ENCODE measurements around the gene BBLN. TPM values are rescaled to one million over a fixed set of nuclear protein-coding genes. Genes with fewer than 3 reads are reported as not detected.

Gene BBLN
- polyA plus RNA-seq, 1 experiment, result 60.4 TPM

DNA sequence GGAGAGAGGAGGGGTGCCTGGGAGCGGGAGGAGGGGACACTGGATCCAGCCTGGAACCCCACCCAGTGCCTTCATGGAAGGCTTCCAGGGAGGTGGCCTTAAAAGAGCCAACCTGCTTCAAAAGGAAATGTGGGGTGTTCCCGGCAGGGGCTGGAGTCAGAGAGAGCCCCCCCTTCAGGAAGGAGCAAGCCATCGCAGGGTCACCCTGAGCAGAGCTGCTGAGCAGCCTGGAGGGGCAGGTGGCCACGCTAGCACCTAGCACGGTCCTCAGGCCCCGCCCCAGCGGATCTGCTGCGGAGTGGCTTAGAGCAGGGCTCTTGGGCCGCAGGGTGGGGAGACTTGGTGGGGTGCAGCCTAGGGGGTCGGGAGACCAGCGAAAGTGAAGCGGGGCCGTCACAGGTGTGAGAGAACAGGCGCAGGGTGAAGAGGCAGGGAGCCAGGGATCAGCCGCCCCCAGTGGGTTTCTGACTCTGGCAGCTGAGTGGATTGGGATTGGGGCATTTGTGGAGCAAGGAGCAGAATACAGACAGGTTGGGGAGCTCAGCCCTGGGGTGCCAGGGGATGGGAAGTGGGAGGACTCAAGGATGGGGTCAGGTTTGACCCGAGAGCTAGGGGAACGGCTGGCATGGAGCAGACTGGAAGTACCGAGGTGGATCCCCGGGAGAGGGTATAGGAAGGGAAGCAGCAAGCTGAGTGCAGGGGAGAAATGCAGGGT is 9.3 kb upstream of the BBLN start:
- Histone ChIP-seq H3K27me3 (ENCODE audit: control insufficient read depth, insufficient read depth, low read length) (peaks cover 1% of the 10 kb centered on the region), H3K36me3 (ENCODE audit: control insufficient read depth, insufficient read depth, low read length) (no peaks in the 10 kb centered on the region), H3K4me3 (ENCODE audit: low read depth, low read length) (no peak overlapping the region)
- no peak for DNase-seq (ENCODE audit: low read depth)
- TF ChIP-seq, protein P1, sequence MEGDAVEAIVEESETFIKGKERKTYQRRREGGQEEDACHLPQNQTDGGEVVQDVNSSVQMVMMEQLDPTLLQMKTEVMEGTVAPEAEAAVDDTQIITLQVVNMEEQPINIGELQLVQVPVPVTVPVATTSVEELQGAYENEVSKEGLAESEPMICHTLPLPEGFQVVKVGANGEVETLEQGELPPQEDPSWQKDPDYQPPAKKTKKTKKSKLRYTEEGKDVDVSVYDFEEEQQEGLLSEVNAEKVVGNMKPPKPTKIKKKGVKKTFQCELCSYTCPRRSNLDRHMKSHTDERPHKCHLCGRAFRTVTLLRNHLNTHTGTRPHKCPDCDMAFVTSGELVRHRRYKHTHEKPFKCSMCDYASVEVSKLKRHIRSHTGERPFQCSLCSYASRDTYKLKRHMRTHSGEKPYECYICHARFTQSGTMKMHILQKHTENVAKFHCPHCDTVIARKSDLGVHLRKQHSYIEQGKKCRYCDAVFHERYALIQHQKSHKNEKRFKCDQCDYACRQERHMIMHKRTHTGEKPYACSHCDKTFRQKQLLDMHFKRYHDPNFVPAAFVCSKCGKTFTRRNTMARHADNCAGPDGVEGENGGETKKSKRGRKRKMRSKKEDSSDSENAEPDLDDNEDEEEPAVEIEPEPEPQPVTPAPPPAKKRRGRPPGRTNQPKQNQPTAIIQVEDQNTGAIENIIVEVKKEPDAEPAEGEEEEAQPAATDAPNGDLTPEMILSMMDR (IDR thresholded peaks at IDR 0.05; ENCODE audit: insufficient read depth, low read depth, low read length), result 0 out of 2 replicates have a peak, but pooled peaks have one; percentile 16
- ChIA-PET POLR2A (no interaction called here), CTCF (interaction anchor here (0.7 to 1.1 kb wide), 2 partner anchors 21 to 26 kb away, joined by 3 read pairs; no protein-coding TSS in a partner anchor)

DNA sequence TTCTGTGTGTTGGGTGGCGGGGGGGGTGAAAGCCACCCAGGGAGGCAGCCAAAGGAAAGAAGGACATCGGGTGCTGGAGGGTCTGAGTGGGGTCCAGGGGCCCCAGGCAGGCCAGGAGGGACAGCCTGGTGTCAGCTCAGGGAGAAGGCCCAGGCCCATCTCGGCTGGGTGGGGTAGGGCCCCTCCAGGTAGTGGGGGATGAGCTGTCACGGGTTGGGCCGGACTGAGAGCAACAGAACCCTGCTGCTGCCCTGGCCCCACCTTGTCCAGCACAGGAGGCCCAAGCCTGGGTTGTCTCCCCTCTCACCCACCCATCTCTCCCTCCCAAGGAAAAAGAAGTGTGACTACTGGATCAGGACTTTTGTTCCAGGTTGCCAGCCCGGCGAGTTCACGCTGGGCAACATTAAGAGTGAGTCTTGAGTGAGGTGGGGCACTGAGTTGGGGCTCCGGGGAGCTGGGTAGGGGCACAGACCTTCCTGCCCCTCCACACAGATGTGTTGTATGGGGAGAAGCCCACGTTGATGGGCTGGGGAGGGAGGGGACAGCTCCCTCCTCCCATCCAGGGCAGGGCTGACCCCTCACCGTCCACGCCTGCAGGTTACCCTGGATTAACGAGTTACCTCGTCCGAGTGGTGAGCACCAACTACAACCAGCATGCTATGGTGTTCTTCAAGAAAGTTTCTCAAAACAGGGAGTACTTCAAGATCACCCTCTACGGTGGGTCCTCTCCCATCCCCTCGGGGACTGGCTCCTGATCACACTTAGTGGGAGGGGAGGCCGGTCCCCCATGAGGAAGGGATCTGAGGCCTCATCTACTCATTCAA is 8.5 kb upstream of the BBLN start:
- ChIA-PET CTCF (interaction anchor here (0.7 to 1.8 kb wide), 2 partner anchors 26 to 27 kb away, joined by 3 to 5 read pairs; no protein-coding TSS in a partner anchor), POLR2A (no interaction called here)

DNA sequence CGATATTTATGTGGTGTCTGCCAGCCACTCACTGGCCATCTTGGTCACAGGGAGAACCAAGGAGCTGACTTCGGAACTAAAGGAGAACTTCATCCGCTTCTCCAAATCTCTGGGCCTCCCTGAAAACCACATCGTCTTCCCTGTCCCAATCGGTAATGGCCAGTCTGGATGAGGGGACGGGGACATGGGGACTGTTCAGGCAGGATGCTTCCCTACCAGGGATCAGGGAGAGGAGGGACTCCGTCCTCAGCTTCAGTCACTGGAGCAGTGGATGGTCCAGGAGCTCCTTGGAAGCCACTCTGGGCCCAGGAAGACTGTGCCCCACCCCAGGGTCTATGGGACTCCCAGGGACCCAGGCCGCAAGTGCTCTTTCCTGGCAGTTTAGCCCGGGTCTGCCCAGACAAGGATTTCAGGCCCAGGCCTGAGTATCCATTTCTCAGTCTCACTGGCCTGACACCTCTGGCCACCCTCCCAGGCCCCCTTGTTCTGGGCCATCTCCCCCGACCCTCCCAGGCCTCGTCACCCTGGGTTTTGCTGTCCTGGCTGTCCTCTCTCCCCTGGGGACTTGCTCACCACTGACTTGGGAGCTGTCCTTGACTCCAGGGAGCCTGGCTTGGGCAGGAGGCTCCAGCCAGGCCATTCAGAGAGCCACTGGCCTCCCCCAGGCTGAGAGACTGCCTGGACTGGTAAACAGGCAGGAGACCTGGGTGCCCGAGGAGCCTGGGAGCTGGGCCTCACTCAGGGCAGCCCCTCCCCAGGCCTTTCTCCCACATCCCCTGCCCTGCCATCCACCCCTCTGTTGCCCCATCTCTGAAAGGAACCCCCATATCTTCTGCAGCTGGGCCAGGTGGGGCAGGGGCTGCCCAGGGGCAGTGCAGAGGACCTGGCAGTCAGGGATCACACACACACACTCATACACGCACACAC is 7.7 kb upstream of the BBLN start:
- no peak for DNase-seq (ENCODE audit: low read depth)
- H3K4me3 ChIP-seq (ENCODE audit: low read depth, low read length), result no peak overlapping the region
- no peaks in the 10 kb centered on the region for H3K36me3 ChIP-seq (ENCODE audit: control insufficient read depth, insufficient read depth, low read length)
- ChIA-PET CTCF (interaction anchor here (1.8 kb wide), 1 partner anchor 27 kb away, joined by 5 read pairs; no protein-coding TSS in a partner anchor), POLR2A (no interaction called here)
- TF ChIP-seq, protein P1 (IDR thresholded peaks at IDR 0.05; ENCODE audit: insufficient read depth, low read depth, low read length), result no peak
- H3K27me3 ChIP-seq (ENCODE audit: control insufficient read depth, insufficient read depth, low read length), result peaks cover 1% of the 10 kb centered on the region

More for the DNA sequence above, 8.5 kb upstream of the BBLN start:
- Histone ChIP-seq H3K27me3 (ENCODE audit: control insufficient read depth, insufficient read depth, low read length) (peaks cover 1% of the 10 kb centered on the region), H3K4me3 (ENCODE audit: low read depth, low read length) (no peak overlapping the region), H3K36me3 (ENCODE audit: control insufficient read depth, insufficient read depth, low read length) (no peaks in the 10 kb centered on the region)
- no peak for DNase-seq (ENCODE audit: low read depth)
- TF ChIP-seq, protein P1 (IDR thresholded peaks at IDR 0.05; ENCODE audit: insufficient read depth, low read depth, low read length), result no peak

DNA sequence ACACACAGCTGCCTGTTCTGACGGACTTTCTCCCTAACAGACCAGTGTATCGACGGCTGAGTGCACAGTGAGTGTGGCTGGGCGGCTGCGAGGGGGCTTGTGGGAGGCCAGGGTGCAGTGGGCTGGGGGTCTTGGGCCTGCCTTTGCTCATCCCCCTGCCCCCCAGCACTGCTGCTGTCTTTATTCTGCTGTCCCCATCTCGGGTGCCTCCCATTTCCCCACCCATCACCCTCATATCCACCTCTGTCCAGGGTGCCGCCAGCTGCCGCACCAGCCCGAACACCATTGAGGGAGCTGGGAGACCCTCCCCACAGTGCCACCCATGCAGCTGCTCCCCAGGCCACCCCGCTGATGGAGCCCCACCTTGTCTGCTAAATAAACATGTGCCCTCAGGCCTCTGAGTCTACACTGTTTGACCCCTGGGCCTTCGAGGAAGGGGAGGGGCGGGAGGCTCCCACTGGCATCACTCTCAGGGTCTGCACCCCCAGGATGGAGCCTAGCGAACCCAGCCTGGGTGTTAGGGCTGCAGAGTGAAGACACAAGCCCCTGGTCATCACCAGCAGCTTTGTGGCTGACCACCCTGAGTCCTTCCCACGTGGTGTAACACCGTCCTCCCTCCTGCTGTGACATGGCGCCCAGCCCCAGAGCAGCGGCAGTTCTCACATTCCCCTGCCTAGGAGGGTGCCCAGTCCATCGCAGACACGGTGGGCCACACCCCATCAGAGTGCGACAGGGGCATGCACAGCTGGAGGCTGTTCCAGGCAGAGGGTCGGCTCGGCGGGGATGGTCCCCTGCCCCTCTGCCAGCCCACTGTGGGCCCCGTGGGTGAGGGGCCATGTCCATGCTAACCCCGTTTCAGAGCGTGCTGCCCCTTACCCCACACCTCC is 6.8 kb upstream of the BBLN start:
- ChIA-PET CTCF (interaction anchor here (1.8 kb wide), 1 partner anchor 28 kb away, joined by 5 read pairs; no protein-coding TSS in a partner anchor), POLR2A (no interaction called here)
- peaks cover 1% of the 10 kb centered on the region for H3K27me3 ChIP-seq (ENCODE audit: control insufficient read depth, insufficient read depth, low read length)
- DNase-seq (ENCODE audit: low read depth), result no peak
- TF ChIP-seq, protein P1 (IDR thresholded peaks at IDR 0.05; ENCODE audit: insufficient read depth, low read depth, low read length), result no peak
- H3K36me3 ChIP-seq (ENCODE audit: control insufficient read depth, insufficient read depth, low read length), result no peaks in the 10 kb centered on the region
- H3K4me3 ChIP-seq (ENCODE audit: low read depth, low read length), result no peak overlapping the region
